Limb (tissue), 2 donors: Measurements from ENCODE around the gene FXYD1.

ENCODE experiments used
- DNase-seq, 2 donors: peaks; one replicate each; pipeline ENCODE4 v3.0.0-alpha.2; 2016; ENCODE audit errors: extremely low spot score in 2 of 2

The FXYD1 gene

DNA sequence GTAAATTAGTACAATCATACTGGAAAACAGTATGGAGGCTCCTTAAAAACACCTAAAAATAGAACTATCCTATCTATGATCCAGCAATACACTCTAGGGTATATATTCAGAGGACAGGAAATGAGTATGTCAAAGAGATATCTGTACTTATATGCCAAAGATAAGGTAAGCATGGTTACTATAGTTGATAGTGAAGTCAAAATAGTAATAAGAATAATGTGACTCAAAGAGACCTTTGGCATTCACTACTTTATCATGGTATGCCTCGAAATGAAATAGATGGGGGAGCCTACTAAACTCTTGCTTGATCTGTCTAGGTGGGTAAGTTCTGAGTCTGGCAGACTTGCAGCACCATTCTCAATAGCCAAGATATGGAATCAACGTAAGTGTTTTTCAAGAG is 46.3 kb downstream of the FXYD1 start:
- no peak for DNase-seq
